HG02938 (cell line): ENCODE measurements around the gene COL20A1.
"Not testable (repeated sequence)": the region's sequence is repeated elsewhere in the genome, so short reads cannot be mapped to it uniquely, and the experiment has no call there.

Experiments used
- ATAC-seq: cut with Tn5 transposase; IDR thresholded peaks from one replicate; pipeline ENCODE4 v1.9.1; 2021; ENCODE audit warnings: mild to moderate bottlenecking, moderate library complexity; ENCODE audit not compliant: unreplicated experiment

The COL20A1 gene

GRCh38 chr20:63290136-63290676 is 2.8 kb upstream of the COL20A1 start:
- ATAC-seq = no peak

- no peak for ATAC-seq
These were observed 2.1 kb upstream of the COL20A1 start for GRCh38 chr20:63290677-63291472.

DNA sequence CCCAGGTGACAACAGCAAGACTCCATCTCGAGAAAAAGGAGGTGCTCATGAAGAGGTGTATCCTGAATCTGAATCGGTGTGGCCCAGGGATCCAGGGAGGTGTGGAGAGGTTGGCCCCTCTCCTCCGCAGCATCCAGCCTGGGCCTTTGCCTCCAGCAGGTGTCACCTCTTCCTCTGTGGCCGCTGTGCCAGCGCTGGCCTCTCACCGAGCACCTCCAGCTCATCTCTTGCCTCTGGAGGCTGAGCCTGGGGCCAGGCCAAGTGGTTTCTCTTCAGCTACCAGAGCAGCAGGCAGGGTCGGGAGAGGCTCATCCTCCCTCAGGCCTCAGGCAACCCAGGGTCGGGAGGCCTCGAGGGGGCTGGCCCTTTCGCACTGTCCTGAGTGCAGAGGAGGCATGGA is 1.2 kb upstream of the COL20A1 start:
- no peak for ATAC-seq

GRCh38 chr20:63292292-63292701 is 689 bp upstream of the COL20A1 start:
- no peak for ATAC-seq

- no peak for ATAC-seq
These were observed 470 bp downstream of the COL20A1 start for GRCh38 chr20:63293456-63293855.

GRCh38 chr20:63293871-63294535 is 1.0 kb downstream of the COL20A1 start:
- no peak for ATAC-seq

DNA sequence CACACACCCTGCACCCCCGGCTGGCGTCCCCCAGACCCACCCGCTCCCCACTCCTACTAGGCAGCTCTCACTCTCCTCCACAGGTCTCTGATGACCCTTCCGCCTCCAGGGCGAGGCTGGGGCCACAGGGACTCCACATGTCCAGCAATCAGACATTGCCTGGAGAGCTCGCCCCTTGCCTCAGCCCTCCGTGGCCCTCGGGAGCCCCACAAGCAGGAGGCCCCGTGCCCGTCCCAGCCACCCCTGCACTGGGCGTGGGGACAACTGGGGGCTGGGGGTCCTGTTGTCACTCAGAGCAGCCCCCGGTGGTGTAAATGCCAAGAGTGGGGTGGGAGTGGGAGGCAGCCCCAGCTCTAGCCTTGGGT is 1.5 kb downstream of the COL20A1 start:
- no peak for ATAC-seq

DNA sequence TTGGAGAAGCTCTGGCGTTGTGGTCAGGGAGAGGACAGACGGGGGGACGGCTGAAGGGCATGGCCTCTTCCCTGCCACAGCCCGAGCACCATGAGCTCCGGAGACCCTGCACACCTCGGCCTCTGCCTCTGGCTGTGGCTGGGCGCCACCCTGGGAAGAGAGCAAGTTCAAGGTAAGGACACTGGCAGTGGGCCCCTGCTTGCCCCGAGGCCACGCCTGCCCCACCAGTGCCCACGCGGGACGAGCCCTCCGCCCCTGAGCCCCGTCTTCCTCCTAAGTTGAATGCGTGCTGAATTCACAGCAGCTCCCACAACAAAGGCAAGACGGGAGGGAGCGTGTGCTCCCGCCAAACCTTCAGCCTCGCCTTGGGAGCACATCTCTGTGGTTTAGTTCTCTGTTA is 2.0 kb downstream of the COL20A1 start:
- ATAC-seq = no peak

GRCh38 chr20:63295422-63295821 is 2.4 kb downstream of the COL20A1 start:
- no peak for ATAC-seq

DNA sequence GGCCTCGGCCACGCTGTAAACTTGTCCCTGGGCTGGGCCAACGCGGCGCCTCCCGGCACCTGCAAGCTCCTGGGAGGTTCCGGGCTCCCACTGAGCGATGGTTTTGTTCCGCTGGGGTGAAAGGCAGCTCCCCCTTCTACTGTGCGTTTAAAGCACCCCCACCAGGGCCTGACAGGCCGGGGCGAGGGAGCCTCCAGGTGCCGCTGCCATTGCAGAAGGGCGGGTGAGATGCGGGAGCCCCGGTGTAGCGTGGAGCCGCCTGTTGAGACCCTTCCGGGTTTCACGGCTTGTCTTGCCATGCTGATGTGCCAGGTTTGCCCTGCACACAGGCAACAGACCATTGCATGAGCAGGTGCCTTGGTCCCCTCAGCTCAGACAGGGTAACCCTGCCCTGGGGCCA is 2.9 kb downstream of the COL20A1 start:
- ATAC-seq = no peak

DNA sequence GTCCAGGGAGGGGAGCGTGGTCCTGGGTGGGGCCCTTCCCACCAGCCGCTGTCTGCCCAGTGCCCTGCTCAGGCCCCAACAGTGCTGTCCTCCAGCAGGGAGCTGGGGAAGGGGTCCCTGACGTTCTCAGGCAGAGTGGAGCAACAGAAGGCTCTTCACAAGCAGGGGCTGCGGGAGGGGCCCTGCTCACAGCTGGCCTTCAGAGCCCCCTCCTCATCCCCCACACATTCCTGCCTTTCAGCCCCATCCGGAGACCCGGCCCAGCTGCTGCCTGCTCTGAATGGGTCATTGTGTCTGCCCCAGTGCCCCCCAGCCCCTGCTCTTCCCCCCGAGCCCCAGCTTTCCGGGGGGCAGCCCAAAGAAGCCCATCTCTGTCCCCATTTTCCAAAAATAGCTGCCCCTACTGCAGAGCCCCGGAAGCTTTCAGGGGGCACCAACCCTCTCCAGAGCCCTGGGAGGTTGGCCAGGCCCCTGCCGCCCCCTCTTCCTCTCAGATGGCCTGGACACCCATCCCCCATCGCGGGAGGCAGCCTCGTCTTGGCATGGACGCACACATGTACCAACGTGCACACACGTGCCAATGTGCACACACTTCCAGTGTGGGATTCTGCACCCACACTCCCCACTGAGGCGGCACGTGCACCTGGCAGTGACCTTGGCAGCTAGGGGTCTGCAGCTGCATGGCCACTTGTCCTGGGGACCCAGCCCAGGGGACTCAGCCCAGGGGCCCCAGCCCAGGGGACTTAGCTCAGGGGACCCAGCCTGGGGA is 3.7 kb downstream of the COL20A1 start:
- ATAC-seq = no peak

DNA sequence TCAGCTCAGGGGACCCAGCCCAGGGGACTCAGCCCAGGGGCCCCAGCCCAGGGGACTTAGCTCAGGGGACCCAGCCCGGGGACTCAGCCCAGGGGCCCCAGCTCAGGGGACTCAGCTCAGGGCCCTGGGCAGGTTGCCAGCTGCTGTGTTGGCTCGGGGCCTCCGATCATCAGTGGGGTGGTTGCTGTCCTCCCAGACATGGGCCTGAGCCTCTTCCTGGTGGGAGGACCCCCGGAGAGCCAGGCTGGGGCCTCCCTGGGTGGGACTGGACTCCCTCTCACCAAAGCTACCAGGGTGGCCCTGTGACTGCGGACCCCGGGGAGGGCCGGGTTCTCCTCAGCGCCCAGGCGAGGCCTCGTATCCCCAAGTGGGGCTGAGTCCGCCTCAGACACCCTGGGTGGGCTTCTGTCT is 4.4 kb downstream of the COL20A1 start:
- ATAC-seq = no peak

DNA sequence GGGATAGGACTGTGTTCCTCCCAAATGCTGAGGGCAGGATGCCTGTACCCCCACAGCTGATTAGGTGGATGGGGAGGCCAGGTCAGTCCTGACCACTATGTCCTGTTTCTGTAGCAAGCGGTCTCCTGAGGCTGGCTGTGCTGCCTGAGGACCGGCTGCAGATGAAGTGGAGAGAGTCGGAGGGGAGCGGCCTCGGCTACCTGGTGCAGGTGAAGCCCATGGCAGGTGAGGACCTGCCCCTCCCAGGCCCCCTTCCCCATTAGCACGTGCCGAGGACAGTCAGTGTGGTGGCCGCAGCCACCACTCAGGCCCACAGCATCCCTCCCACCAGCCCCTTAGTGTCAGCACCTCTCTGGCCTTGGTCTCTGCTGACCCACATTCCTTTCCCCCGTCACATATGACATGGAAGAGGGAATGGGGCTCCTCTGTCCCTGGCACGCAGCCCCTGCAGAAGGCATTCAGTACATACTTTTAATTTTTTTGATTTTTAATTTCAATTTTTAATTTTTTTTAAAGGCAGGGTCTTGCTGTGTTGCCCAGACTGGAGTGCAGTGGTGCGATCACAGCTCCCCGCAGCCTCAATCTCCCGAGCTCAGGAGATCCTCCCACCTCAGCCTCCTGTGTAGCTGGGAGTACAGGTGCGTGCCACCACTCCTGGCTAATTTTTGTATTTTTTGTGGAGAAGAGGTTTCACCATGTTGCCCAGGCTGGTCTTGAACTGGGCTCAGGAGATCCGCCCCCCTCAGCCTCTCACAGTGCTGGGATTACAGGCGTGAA is 5.0 kb downstream of the COL20A1 start:
- ATAC-seq = no peak

GRCh38 chr20:63298731-63299312 is 5.8 kb downstream of the COL20A1 start:
- ATAC-seq = no peak

DNA sequence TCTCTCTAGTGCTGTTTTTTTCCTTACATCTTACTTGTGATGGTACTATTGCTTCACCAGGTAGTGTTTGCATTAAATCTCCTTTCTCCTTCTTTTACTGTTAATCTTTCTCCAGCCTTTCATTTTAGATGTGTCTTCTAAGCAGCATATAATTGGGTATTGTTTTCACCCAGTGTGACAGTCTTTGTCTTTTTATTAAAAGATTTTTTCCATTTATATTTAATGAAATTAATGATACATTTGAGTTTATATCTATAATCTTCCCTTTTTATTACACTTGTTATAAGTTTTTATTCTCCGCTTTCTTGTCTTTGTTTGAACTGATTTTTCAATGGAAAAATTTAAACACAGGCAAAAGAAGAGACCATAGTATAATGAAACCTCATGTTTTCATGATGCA is 8.7 kb downstream of the COL20A1 start:
- no peak for ATAC-seq

DNA sequence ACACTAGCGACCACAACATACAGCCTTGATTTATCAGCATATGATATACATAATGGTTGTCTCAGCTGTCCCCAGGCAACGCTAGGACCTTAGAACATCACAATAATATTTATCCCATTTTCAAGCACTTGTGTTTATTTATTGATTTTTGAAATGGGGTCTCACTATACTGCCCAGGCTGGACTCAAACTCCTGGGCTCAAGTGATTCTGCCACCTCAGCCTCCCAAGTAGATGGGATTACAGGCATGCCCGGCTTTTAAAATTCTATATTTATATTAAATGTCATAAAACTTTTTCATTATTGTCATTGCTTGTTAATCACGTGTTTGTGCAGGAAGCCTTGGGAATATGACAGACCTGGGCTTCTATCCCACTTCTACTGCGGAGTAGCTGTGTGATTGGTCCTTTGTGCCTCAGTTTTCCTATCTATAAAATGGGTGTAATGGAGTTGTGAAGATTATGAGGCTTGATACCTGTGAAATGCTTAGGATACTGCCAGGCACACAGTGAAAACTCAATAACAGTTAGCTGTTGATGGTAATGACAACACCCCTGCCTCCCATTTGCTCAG is 10.2 kb downstream of the COL20A1 start:
- ATAC-seq = no peak

GRCh38 chr20:63305393-63305792 is 12.4 kb downstream of the COL20A1 start:
- no peak for ATAC-seq

GRCh38 chr20:63305933-63306672 is 13.1 kb downstream of the COL20A1 start:
- not testable (repeated sequence) for ATAC-seq
